Fibroblast of skin of scalp (primary cell): Measurements from ENCODE around the gene HOXA1. TPM values are rescaled to one million over a fixed set of nuclear protein-coding genes. Genes with fewer than 3 reads are reported as not detected.

Experiments
- DNase-seq: peaks from one replicate; pipeline ENCODE4 v3.0.0-alpha.2; 2013
- polyA plus RNA-seq, 2 experiments: library from polyadenylated mRNA; unstranded; fragments of 120-200 nt; gene quantifications; one replicate each; pipeline ENCODE4 v1.2.1, GENCODE V29; 2013; ENCODE audit not compliant: insufficient read length in 2 of 2

The HOXA1 gene
- polyA plus RNA-seq (2013, experiment 1 of 2; ENCODE audit: insufficient read length) = 0.11 TPM
- polyA plus RNA-seq (2013, experiment 2 of 2; ENCODE audit: insufficient read length) = 0.17 TPM

DNA sequence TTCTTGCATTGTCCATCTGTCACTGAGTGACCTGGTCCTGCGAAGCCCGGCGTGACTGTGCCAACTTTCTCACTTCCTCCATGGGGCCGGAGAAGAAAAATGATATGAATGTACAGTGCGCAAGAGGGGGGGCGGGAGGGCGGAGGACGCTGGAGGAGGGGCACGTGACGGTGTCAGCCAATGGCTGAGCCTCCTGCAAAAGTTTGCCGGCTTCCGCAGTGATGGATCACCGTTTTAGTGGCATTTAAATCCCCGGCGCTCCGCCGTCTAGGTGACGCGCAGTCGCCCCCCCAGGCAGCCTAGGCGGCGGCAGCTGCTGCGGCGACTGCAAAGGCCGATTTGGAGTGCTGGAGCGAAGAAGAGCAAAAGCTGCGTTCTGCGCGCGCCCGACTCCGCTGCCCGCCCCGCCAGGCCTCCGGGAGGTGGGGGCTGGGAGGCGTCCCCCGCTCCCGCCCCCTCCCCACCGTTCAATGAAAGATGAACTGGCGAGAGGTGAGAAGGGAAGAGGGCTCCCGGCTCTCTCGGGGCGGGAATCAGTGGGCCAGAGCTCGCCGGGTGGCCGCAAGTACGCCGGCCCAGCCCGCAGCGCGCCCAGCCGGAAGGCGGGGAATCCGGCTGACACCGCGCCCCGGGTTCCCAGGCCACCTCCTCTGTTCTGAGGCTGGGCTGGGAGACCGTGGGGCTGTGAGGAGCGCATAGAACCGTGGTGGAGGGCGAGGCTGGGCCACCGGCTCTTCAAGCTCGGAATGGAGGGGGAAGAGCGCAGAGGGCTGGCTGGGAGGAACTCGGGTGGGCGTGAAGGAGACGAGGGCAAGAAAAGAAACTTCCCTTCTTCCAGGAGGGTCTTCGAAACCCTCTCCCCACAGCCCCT lies at the start of gene HOXA1:
TSS of gene HOXA1 (minus strand) at position 104 of the 871 bp plus-strand sequence. CDS start at position 16, 88 bp downstream.
- peak; percentile 50 for DNase-seq

DNA sequence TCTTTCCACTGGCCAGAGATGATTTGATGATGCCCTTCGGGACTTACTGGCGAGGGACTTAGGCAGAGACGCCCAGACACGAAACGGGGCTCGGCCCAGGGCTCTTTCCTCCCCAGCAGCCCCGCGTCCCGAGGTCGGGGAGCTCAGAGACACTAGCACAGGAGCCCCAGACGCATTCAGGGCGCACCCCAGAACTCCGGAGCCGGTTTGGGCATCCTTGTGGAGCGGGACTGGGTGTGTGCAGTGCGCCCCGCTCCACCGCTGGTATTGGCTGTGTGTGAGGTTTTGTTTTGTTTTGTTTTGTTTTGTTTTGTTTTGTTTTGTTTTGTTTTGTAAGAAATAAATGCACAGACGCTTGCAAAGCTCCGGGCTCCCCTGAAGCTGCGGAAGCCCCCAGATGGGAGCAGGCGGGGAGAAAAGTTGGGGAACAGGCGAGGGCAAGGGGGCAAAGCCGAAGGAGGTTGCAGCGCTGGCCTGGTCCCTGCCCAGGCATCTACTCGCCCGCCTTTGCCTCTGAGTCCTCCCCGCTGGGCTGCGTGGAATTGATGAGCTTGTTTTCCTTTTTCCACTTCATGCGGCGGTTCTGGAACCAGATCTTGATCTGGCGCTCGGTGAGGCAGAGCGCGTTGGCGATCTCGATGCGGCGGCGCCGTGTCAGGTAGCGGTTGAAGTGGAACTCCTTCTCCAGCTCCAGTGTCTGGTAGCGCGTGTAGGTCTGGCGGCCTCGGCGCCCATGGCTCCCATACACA lies 49.5 kb upstream of the HOXA1 start:
- DNase-seq = no peak

DNA sequence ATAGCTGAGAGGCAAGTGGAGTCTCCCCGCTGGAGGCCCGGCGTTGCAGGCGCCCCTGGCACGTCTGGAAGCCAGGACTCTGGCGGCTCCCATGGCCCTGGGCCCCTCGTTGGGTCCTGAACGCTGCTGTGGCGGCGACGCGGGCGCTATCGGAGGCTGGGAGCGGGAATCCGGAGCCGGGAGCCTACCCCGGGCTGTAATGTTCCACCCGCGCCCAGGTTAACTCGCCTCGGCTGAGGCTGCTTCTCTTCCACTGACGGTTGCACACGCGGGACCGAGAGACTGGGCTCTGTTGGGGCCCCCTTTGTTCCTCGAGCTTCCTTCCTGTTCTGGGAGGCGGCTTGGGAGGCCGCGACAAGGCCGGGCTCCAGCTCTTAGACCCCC lies 49.0 kb upstream of the HOXA1 start:
- no peak for DNase-seq

DNA sequence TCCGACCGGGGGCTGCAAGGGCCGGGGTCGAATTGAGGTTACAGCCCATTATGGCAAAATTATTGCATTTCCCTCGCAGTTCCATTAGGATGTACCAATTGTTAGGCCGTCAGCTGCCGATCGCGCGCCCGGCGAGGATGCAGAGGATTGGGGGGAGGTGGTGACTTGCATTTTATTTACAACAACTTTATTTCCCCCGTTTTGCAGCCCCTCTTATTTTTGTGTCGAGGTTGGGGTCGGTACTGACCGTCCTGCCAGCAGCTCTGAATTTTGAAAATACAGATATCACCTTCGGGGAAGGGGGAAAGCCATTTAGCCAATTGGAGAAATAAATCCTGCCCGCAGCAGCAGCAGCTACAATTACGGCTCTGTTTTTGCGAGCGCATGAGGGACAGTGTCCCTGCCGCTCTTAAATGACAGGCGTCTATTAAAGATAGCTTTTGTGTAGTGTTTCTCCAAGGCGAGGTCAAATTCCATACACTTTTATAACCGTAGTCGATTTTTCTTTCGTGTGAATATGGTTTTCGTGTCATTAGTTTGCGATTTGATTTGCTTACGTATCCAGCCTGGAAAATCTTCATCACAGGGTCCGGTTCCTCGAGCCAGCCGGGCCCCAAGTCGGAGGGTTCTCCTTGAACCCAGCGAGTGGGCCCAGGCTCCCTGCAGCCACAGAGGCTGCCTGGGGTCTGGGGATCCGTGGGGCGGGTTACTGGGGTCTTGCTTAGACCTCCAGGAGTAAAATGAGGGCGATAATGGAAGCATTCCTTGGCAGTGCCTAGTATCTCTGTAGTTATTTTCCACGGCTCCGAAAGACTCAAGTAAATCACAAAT lies 48.4 kb upstream of the HOXA1 start:
- no peak for DNase-seq

DNA sequence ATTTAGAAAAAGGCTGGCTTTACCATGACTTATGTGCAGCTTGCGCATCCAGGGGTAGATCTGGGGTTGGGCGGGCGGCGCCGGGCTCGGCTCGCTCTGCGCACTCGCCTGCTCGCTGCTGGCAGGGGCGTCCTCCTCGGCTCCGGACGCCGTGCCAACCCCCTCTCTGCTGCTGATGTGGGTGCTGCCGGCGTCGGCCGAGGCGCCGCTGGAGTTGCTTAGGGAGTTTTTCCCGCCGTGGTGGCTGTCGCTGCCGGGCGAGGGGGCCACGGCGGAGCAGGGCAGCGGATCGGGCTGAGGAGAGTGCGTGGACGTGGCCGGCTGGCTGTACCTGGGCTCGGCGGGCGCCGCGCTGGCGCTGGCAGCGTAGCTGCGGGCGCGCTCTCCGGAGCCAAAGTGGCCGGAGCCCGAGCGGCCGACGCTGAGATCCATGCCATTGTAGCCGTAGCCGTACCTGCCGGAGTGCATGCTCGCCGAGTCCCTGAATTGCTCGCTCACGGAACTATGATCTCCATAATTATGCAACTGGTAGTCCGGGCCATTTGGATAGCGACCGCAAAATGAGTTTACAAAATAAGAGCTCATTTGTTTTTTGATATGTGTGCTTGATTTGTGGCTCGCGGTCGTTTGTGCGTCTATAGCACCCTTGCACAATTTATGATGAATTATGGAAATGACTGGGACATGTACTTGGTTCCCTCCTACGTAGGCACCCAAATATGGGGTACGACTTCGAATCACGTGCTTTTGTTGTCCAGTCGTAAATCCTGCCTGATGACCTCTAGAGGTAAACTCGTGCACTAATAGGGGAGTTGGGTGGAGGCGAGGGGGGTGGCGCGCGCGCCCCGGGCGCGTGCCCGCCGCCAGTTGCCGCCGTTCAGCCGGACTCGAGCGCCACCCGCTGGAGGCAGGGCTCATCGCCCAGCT lies 47.5 kb upstream of the HOXA1 start, which contains the start of gene HOXA5:
TSS of gene HOXA5 (minus strand) at position 659 of the 927 bp plus-strand sequence. CDS start at position 585, 74 bp downstream.
- no peak for DNase-seq

DNA sequence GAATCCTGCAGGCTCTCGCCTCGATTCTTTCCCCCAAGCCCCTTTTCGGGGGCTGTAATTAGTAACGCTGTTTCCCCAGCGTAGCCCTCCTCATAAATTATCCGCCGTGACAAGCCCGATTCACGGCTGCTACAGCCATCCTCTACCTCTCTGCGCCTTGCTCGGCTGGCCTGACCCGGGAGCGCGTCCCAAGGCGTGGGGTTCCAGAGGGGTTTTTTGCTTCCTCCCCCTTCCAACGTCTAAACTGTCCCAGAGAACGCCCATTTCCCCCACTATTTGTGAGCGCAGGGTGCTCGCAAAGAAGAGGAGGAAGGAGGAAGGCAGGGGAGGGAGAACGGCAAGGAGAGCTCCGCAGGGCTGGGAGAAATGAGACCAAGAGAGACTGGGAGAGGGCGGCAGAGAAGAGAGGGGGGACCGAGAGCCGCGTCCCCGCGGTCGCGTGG lies 46.8 kb upstream of the HOXA1 start:
- DNase-seq = no peak

DNA sequence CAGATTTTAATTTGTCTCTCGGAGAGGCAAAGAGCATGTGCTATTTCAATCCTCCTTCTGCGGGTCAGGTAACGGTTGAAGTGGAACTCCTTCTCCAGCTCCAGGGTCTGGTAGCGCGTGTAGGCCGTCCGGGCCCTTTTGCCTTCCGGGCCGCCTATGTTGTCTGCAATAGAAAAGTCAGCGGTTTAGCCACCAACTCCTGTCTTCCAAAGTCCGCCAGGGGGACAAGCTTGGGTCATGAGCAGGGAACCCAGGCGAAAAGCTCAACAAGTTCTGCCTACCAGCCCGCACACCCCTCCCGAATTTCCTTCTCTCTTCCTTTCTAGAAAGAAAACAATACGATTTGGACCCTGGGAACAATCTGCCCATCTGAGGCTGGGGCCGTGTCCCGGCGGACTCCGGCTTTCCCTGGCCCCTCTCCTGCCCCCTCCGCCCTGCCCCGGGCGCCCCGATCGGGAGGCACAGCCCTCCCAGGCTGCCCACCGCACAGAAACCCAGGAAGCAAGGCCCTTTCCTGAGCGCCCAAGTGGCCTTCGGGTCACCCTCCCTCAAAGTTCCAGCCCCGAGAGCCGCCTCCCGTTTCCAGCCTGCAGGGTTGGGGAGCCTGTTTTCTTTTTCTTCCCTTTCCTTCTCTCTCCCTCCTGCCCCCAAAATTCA lies 46.3 kb upstream of the HOXA1 start:
- no peak for DNase-seq

DNA sequence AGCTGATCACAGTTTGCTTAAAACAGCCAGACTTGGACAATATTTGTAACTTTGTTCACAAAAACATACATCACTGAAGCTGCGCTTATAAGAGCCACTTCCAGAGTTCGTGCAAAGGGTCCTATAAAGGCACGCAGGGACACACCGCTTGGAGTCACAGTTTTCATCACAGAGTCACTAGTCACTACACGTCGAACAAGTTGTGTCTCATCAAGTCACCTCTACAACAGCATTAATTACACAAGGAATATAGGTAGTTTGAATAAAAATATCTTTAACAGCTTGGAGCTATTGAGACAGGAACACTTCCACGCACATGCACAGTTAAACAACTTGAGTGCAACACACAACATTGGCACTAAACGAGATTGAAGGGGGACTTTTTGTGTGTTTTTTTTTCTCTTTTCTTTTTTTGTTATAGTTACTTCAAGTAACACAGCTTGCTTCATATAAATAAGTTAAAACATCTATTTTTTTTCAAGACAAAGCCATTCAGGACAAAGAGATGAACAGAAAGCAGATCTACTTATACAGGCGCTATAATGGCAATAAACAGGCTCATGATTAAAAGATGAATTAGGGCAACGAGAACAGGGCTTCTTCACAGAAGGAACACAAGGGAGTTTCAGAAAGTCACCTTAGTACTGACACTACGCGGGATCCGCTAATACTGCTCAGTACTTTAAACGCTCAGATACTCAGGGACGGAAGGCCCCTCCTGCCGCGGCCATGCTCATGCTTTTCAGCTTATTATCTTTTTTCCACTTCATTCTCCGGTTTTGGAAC lies 45.5 kb upstream of the HOXA1 start:
- no peak for DNase-seq

DNA sequence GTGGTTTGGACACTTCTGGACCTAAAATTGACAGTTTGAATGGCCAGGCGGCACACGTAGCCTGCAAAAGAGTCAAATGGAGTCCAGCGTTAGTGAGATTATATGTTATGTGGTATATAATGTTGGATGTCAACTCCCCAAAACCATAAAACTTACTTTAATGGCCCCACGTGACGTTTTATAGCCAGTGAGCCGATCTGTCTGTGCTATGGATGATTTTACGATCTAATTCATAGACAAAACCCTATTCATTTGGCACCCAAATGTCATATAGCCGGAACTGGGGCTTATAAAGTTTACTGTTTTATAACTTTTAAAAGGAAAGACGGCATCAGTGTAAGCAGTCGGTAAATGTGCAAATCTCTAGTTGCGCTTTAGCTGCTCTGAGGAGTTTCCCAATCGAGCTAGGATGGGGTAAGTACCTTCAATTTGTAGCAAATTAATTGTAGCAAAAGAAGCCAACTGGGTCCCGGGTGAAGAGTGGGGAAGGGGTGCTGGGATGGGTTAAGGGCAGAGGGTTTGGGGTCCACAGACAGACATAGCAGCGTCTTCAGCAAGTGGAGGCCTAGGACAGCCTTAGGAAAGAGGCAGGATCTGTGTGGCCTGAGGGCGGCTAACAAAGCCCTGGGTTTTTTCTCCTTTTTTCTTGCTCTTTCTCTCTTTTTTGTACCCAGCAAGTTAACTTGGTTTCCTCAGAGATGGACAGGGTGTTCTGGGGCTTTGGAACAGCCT lies 44.5 kb upstream of the HOXA1 start:
- DNase-seq = no peak

DNA sequence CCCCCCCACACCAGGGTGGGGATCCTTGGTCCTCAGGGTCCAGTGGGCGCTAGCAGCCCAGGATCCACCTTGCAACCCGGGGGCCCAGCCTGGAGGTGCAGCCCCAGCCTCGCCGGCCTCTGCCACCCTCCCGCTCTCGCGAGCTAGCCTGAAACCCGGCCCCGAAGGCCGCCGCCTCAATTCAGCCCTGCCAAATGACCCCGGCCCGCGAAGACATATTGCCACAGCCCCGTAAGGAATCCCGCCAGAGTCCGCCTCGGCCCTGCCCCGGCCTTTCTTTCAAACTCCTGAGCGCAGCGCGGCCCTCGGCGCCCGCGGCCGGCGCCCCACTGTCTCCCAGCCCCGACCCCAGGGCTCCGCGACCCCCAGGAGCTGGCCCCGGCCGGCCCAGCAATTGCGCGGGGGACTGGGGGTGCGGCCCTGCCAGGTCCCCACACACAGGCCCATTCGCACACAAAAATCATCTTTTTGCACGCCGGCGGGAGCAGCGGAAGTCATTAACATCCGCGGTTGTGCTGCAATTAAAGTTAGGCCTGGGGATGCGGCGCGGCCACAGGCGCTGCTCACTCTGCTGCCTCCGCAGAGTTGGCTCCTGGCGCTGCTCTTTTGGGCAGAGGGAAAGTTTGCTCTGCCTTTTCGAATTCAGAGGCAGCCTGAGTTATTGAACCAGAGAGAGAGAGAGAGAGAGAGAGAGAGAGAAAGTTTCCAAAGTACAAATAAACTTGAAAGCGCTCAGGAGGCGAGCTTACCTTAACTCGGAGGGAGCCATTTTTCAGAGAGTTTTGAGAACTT lies 43.7 kb upstream of the HOXA1 start:
- DNase-seq = no peak

DNA sequence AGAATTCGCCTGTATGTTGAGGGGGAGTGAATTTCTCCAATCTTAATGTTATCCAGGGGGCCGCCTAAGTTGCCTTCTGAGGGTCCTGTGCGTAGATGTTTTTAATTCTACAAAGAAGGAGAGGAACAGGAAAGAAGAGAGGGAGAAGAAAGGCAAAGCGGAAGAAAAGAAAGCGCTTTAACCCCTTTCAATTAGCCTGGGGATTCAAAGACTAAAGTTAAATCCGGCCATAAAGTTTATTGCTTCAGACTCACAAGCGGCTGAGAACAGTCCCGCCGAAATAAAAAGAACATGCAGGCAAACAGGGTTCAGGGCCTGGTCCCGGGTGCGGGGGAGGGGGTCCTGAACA lies 43.2 kb upstream of the HOXA1 start:
- DNase-seq = no peak

DNA sequence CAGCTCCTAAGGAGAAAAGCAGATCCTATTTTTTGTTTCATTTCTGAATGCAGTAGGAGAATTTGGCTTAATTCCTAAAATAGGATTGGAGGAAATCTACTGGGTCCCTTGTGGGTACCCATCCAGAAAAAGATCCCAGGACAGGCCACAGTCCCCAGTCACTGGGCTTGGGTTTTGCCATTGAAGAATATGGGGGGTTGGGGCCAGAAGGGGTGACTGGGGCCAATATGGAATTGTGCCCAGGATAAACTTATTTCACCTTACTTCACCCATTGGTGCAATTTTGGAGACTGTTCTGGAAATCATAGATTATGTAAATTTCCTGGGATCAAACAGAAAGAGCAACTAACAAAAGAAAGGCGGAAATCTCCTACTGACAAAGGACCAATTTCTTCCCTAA lies 42.7 kb upstream of the HOXA1 start:
- DNase-seq = no peak

DNA sequence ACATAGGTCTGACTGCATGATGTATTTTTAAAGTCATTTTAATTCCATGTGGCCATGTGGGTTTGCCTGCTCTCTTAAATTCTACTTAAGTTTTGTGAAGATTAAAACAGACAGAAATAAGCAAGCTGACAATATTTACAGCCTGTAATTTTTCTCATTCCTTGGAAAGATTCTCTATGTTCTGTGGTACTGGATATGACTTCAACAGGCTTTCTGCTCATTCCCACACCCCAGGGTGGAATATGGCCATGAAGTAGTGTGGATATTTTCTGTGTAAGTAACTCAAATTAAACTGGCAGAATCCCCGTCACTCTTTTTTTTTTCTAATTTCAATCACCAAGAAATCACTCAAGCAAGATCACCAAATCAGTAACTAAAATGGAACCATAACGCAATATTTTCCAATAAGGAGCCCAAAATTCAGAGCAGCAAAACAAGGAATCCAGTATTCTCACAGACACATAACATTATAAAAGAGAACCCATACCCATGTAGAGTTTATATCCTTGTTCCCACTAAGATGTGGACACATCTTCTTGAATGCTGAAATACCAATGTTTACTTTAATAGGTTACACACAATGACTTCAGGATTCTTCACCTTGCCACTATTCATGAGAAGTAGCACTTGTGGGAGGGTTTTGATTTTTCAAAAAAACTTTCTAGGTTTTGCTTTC lies 42.0 kb upstream of the HOXA1 start:
- no peak for DNase-seq

DNA sequence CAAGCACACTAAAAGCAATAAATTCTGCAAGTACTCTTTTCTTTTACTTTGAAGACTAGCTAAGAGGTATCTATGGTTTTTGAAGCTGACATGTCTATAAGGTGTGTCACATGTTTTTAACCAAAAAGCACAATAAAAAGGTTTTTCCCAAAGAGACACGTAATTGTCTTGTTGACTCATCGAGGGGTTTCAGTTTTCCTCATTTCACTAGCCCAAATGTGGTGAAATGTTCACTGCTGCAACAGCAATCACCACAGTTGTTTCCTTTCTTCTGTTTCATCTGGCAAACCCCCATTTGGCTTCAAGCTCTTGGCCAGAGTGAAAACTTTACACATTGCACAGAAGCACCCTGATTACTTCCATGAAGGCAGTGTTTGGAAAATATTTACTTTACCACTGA lies 38.6 kb upstream of the HOXA1 start:
- DNase-seq = no peak

DNA sequence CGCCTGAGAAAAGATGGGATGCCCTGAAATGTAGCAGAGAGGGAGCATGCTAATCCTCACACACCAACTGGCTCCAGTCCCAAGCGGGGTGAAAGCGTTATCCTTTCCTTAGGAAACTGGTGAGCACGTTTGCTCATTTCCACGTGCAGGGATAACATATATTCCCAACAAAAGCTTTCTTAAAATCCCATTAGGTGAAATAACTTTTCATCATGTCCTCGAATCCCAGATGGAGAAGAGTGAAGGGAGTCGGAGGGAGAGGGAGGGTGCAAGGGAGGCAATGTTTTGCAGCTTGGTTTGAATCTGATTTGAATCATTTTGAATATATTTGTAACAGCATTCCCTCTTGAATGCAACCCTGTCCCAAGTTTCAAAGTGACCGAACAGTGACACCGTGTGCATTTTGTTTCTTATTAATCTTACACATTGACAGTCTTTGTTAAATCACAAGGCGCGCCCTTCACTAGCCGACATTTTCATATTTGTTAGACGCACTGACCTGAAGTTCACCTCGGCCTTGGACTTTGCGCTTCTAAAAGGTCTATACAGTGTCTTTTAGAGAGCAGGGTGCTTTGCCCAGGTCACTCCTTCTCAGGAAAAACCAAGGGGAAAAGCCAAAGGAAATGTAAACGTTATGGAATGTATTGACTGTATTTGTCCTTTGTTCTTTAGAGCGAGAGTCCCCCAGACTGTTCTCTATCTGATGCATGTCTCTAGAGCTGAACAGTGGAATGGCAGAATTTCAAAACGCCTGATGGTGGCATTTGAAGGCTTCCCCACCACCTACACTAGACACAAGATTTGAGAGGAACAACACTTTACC lies 37.8 kb upstream of the HOXA1 start:
- no peak for DNase-seq

DNA sequence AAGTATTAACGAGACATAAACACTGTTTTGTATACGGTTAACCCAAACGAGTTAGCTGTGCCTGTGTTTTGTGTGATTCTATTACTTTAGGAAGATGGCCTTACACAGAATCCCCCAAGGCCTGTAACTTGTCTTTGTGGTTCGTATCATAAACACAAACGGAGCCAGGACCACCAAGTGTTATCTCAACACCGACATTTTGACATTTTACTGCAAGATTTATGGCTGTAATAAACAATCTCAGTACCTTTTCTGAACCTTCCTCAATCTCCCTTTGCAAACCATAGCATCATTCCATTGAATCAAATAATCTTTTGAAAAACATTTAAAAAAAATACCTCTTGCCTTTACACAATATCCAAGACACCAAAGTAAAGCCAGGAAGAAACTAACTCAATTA lies 37.2 kb upstream of the HOXA1 start:
- no peak for DNase-seq

DNA sequence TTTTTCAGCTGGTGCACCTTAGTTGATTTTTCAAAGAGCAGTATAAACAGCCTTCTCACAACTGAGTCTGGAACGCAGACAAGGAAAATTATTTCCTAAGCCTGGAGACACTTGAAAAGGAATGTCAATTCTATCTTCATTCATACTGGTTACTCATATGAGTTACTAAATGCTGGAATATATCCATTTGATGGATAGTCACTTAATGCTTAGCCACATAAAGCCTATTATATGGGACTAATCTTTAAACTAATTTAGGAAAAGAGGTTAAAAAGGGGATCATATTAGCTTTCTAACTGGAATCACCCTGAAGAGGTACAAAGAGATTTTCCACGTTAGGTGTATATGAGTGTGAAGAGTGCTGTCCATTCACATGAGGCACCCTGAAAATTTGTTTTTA lies 36.4 kb upstream of the HOXA1 start:
- no peak for DNase-seq
